Keratinocyte (primary cell): ENCODE results near the gene OPRL1. TPM values are rescaled to one million over a fixed set of nuclear protein-coding genes. Genes with fewer than 3 reads are reported as not detected.
"Not testable (repeated sequence)": the region's sequence is repeated elsewhere in the genome, so short reads cannot be mapped to it uniquely, and the experiment has no call there.

Source experiments
- DNase-seq: peaks from one replicate; pipeline ENCODE4 v3.0.0-alpha.2; 2011; ENCODE audit warnings: low read depth, missing footprints, low spot score
- FAIRE-seq: peaks from 2 replicates; lab custom pipeline; 2011; peaks lifted over from hg19 to GRCh38; lab: Jason Lieb, UNC
- H2AFZ ChIP-seq: 2 replicates; pipeline ENCODE4 v1.6.0; 2012; ENCODE audit warnings: low read length, control low read depth, inconsistent platforms; ENCODE audit not compliant: control insufficient read depth
- H3K27ac ChIP-seq: 2 replicates; pipeline ENCODE4 v1.5.1; 2011; ENCODE audit warnings: low read length; ENCODE audit not compliant: control insufficient read depth, insufficient read depth
- H3K27me3 ChIP-seq: 3 replicates; pipeline ENCODE4 v1.6.0; 2011; ENCODE audit warnings: low read length; ENCODE audit not compliant: control insufficient read depth, insufficient read depth; ENCODE audit errors: extremely low read depth
- H3K36me3 ChIP-seq, 2 experiments: 2 replicates in 1 of 2; 3 replicates in 1 of 2; pipeline ENCODE4 v1.5.1; 2011; ENCODE audit warnings: low read length in 2 of 2, mild to moderate bottlenecking in 1 of 2; ENCODE audit not compliant: control insufficient read depth in 2 of 2, insufficient read depth in 2 of 2; ENCODE audit errors: extremely low read depth in 1 of 2
- H3K4me1 ChIP-seq: 3 replicates; pipeline ENCODE4 v1.5.1; 2011; ENCODE audit warnings: low read length; ENCODE audit not compliant: control insufficient read depth, insufficient read depth; ENCODE audit errors: extremely low read depth
- H3K4me2 ChIP-seq: 3 replicates; pipeline ENCODE4 v1.6.0; 2011; ENCODE audit warnings: low read depth, low read length; ENCODE audit not compliant: control insufficient read depth, insufficient read depth; ENCODE audit errors: extremely low read depth
- H3K4me3 ChIP-seq, 3 experiments: fragments of 200-600 bp in 1 of 3; sonication (generic) in 1 of 3; 2 replicates in 2 of 3; 3 replicates in 1 of 3; pipeline ENCODE4 v1.5.1; 2011 to 2016; ENCODE audit warnings: low read length in 3 of 3, mild to moderate bottlenecking in 3 of 3, control low read depth in 2 of 3, inconsistent platforms in 1 of 3, low read depth in 1 of 3, mixed read lengths in 1 of 3, mixed run types in 1 of 3, moderate library complexity in 1 of 3; ENCODE audit not compliant: control insufficient read depth in 2 of 3, insufficient read depth in 2 of 3; ENCODE audit errors: extremely low read depth in 1 of 3
- H3K79me2 ChIP-seq: 2 replicates; pipeline ENCODE4 v1.6.0; 2012; ENCODE audit warnings: low read length; ENCODE audit not compliant: control insufficient read depth, insufficient read depth
- H3K9ac ChIP-seq: 3 replicates; pipeline ENCODE4 v1.6.0; 2011; ENCODE audit warnings: low read length; ENCODE audit not compliant: control insufficient read depth, insufficient read depth; ENCODE audit errors: extremely low read depth
- H3K9me1 ChIP-seq: 3 replicates; pipeline ENCODE4 v1.6.0; 2011; ENCODE audit warnings: low read length; ENCODE audit not compliant: control insufficient read depth, insufficient read depth; ENCODE audit errors: extremely low read depth
- H3K9me3 ChIP-seq: 2 replicates; pipeline ENCODE4 v1.5.1; 2012; ENCODE audit warnings: low read depth, low read length; ENCODE audit not compliant: control insufficient read depth
- H4K20me1 ChIP-seq: 3 replicates; pipeline ENCODE4 v1.6.0; 2011; ENCODE audit warnings: low read length; ENCODE audit not compliant: control insufficient read depth, insufficient read depth; ENCODE audit errors: extremely low read depth
- CTCF ChIP-seq, 3 experiments: IDR thresholded peaks in 1 of 3; conservative IDR thresholded peaks in 1 of 3; optimal IDR thresholded peaks in 1 of 3; 2 replicates in 2 of 3; 3 replicates in 1 of 3; pipeline versions ENCODE3 to v1.5.1; 2011; ENCODE audit warnings: low read length in 3 of 3, mild to moderate bottlenecking in 3 of 3, moderate library complexity in 2 of 3, control low read depth in 1 of 3, inconsistent platforms in 1 of 3; ENCODE audit not compliant: insufficient read depth in 2 of 3; ENCODE audit errors: extremely low read depth in 1 of 3
- EZH2 ChIP-seq: IDR thresholded peaks from one replicate; pipeline ENCODE4 v1.6.1; 2012; ENCODE audit warnings: inconsistent platforms, mild to moderate bottlenecking, low read length, moderate library complexity
- dilution Hi-C: fragments of 300-500 bp; cut with MboI; formaldehyde crosslinking; loops from one replicate; pipeline ENCODE4 v1.7.0; 2020; ENCODE audit warnings: low sequenced_read_pairs; ENCODE audit not compliant: extremely low pct_ligation_motif_present
- polyA plus RNA-seq, 5 experiments: library from polyadenylated mRNA; depleted of rRNA in 3 of 5; stranded (reverse) in 3 of 5; stranded (forward) in 1 of 5; unstranded in 1 of 5; fragments of >200 nt; gene quantifications; 1 replicate in 1 of 5; 2 replicates in 3 of 5; 3 replicates in 1 of 5; pipeline versions ENCODE4 v1.2.1 to v1.2.3, GENCODE V29; 2011 to 2012; ENCODE audit warnings: missing spikeins in 2 of 5, low read depth in 1 of 5, low replicate concordance in 1 of 5

Gene OPRL1
- polyA plus RNA-seq, 1 donor (not counting 4 experiments of a cell fraction or from before 2014, with no cell fraction given) = 0.25 TPM

- Histone ChIP-seq H3K27ac (no peak overlapping the region), H3K36me3 (no peaks in the 10 kb centered on the region), H3K9me1 (no peaks in the 10 kb centered on the region), H3K79me2 (no peaks in the 10 kb centered on the region), H3K4me1 (no peaks in the 10 kb centered on the region), H3K4me3 (no peak overlapping the region), H3K9ac (no peak overlapping the region), H4K20me1 (no peaks in the 10 kb centered on the region), H3K9me3 (no peaks in the 10 kb centered on the region), H3K27me3 (peaks cover 3% of the 10 kb centered on the region), H3K4me2 (no peak overlapping the region), H2AFZ (no peak overlapping the region)
- DNase-seq (no peak), FAIRE-seq (no peak)
- dilution Hi-C loops = no loop called here
- TF ChIP-seq EZH2 (no peak), CTCF (optimal IDR thresholded peaks at IDR 0.05 in 1 of 3, IDR thresholded peaks at IDR 0.05 in 1 of 3, conservative IDR thresholded peaks at IDR 0.05 in 1 of 3; ENCODE audit: extremely low read depth in 1 of 3, insufficient read depth in 2 of 3, low read length in 3 of 3) (no peak)
Observed at GRCh38 chr20:64116016-64116415, 36.1 kb downstream of the OPRL1 start.

- H3K79me2 ChIP-seq = no peaks in the 10 kb centered on the region
- no peaks in the 10 kb centered on the region for H3K9me3 ChIP-seq
- no peak overlapping the region for H3K9ac ChIP-seq
- dilution Hi-C loops = no loop called here
- DNase-seq (no peak), FAIRE-seq (no peak)
- H4K20me1 ChIP-seq = no peaks in the 10 kb centered on the region
- no peak overlapping the region for H3K27ac ChIP-seq
- no peak overlapping the region for H3K4me2 ChIP-seq
- H3K4me1 ChIP-seq = no peaks in the 10 kb centered on the region
- H3K9me1 ChIP-seq = no peaks in the 10 kb centered on the region
- H3K4me3 ChIP-seq = no peak overlapping the region
- H2AFZ ChIP-seq = no peak overlapping the region
- H3K27me3 ChIP-seq = peaks cover 9% of the 10 kb centered on the region
- no peaks in the 10 kb centered on the region for H3K36me3 ChIP-seq
- TF ChIP-seq EZH2 (no peak), CTCF (optimal IDR thresholded peaks at IDR 0.05 in 1 of 3, IDR thresholded peaks at IDR 0.05 in 1 of 3, conservative IDR thresholded peaks at IDR 0.05 in 1 of 3; ENCODE audit: extremely low read depth in 1 of 3, insufficient read depth in 2 of 3, low read length in 3 of 3) (no peak)
Observed at GRCh38 chr20:64116541-64117431, 36.9 kb downstream of the OPRL1 start.

- H4K20me1 ChIP-seq, H3K79me2 ChIP-seq, H3K4me1 ChIP-seq, DNase-seq, H3K9me1 ChIP-seq, dilution Hi-C loops, H3K4me3 ChIP-seq, H3K4me2 ChIP-seq, H3K9ac ChIP-seq, H3K9me3 ChIP-seq, FAIRE-seq, H2AFZ ChIP-seq, H3K36me3 ChIP-seq, H3K27ac ChIP-seq: not testable (repeated sequence)
- peaks cover 11% of the 10 kb centered on the region for H3K27me3 ChIP-seq
Observed at GRCh38 chr20:64117432-64117777, 37.5 kb downstream of the OPRL1 start.
